GM06990 (cell line): ENCODE measurements around the gene ZNF513.
A peak's percentile ranks its signal among the peaks of the same experiment; 100 is the strongest.

Experiments used
- DNase-seq: peaks from one replicate; pipeline ENCODE4 v3.0.0-alpha.2; 2011; ENCODE audit not compliant: insufficient read length; ENCODE audit errors: extremely low read depth
- H3K27me3 ChIP-seq: replicated peaks from 2 replicates; pipeline ENCODE4 v1.6.0; 2011; ENCODE audit warnings: low read length; ENCODE audit not compliant: control insufficient read depth, insufficient read depth
- H3K36me3 ChIP-seq: 2 replicates; pipeline ENCODE4 v1.5.1; 2011; ENCODE audit warnings: low read length; ENCODE audit not compliant: control insufficient read depth, insufficient read depth
- H3K4me3 ChIP-seq: replicated peaks from 2 replicates; pipeline ENCODE4 v1.5.1; 2011; ENCODE audit warnings: low read depth, mild to moderate bottlenecking, control low read depth, low read length
- CTCF ChIP-seq: IDR thresholded peaks from 2 replicates; pipeline ENCODE4 v1.5.1; 2011; ENCODE audit warnings: low read length, control low read depth, mild to moderate bottlenecking, inconsistent platforms; ENCODE audit not compliant: insufficient read depth, poor library complexity, severe bottlenecking

The ZNF513 gene

GRCh38 chr2:27373567-27373966 is 7.0 kb downstream of the ZNF513 start:
- H3K27me3 ChIP-seq = no peaks in the 10 kb centered on the region
- peaks cover 49% of the 10 kb centered on the region for H3K36me3 ChIP-seq
- no peak for DNase-seq
- no peak for TF ChIP-seq CTCF
- H3K4me3 ChIP-seq = no peak overlapping the region

- Histone ChIP-seq H3K27me3 (no peaks in the 10 kb centered on the region), H3K36me3 (peaks cover 46% of the 10 kb centered on the region), H3K4me3 (no peak overlapping the region)
- no peak for TF ChIP-seq CTCF
- DNase-seq = no peak
Observed at GRCh38 chr2:27372937-27373336, 7.6 kb downstream of the ZNF513 start.

GRCh38 chr2:27370816-27371620 is 9.5 kb downstream of the ZNF513 start:
- no peak for TF ChIP-seq CTCF
- H3K27me3 ChIP-seq = no peaks in the 10 kb centered on the region
- H3K36me3 ChIP-seq = peaks cover 35% of the 10 kb centered on the region
- DNase-seq = peak; percentile 85
- H3K4me3 ChIP-seq = peak overlapping the region; percentile 95

- Histone ChIP-seq H3K27me3 (no peaks in the 10 kb centered on the region), H3K36me3 (peaks cover 27% of the 10 kb centered on the region), H3K4me3 (peak within 1 kb of the TSS; percentile 95)
- TF ChIP-seq CTCF = peak; percentile 91
- DNase-seq = peak; percentile 100
Observed at GRCh38 chr2:27370026-27370815, 10.3 kb downstream of the ZNF513 start, which contains the start of the genes EIF2B4 and SNX17. EIF2B4 (minus strand) TSS chr2:27370338; CDS start chr2:27370314, 24 bp downstream. SNX17 (plus strand) TSS chr2:27370616; CDS start chr2:27370744, 128 bp downstream.

- TF ChIP-seq CTCF = no peak
- H3K4me3 ChIP-seq = peak overlapping the region; percentile 94
- H3K27me3 ChIP-seq = no peaks in the 10 kb centered on the region
- peaks cover 21% of the 10 kb centered on the region for H3K36me3 ChIP-seq
- no peak for DNase-seq
Observed at GRCh38 chr2:27369471-27370025, 11.0 kb downstream of the ZNF513 start.
